H9 (cell line): ENCODE data around the gene URI1. TPM values are rescaled to one million over a fixed set of nuclear protein-coding genes. Genes with fewer than 3 reads are reported as not detected.

ENCODE experiments used
- DNase-seq: peaks from one replicate; pipeline ENCODE4 v3.0.0-alpha.2; 2017
- H2AFZ ChIP-seq: one replicate; pipeline ENCODE4 v1.6.1; 2013; ENCODE audit warnings: mild to moderate bottlenecking, low read length, control low read depth, moderate library complexity
- H2AK5ac ChIP-seq: 2 replicates; pipeline ENCODE4 v1.6.1; 2013; ENCODE audit warnings: low read length, control low read depth, mixed read lengths; ENCODE audit not compliant: insufficient read length
- H2BK120ac ChIP-seq: one replicate; pipeline ENCODE4 v1.6.1; 2013; ENCODE audit warnings: low read depth, mild to moderate bottlenecking, low read length, control low read depth, inconsistent platforms; ENCODE audit not compliant: poor library complexity, severe bottlenecking
- H2BK12ac ChIP-seq: 2 replicates; pipeline ENCODE4 v1.6.1; 2013; ENCODE audit warnings: low read length, control low read depth, mixed read lengths, low read depth; ENCODE audit not compliant: insufficient read length
- H2BK15ac ChIP-seq: 2 replicates; pipeline ENCODE4 v1.6.1; 2013; ENCODE audit warnings: low read depth, low read length, control low read depth
- H2BK20ac ChIP-seq: one replicate; pipeline ENCODE4 v1.6.1; 2013; ENCODE audit warnings: low read depth, mild to moderate bottlenecking, low read length, control low read depth, inconsistent platforms; ENCODE audit not compliant: poor library complexity, severe bottlenecking
- H2BK5ac ChIP-seq: 2 replicates; pipeline ENCODE4 v1.6.1; 2013; ENCODE audit warnings: low read length, control low read depth, mixed read lengths; ENCODE audit not compliant: insufficient read length
- H3K14ac ChIP-seq: 2 replicates; pipeline ENCODE4 v1.6.1; 2013; ENCODE audit warnings: low read length, control low read depth; ENCODE audit not compliant: insufficient read depth
- H3K18ac ChIP-seq: 2 replicates; pipeline ENCODE4 v1.6.1; 2013; ENCODE audit warnings: low read depth, mild to moderate bottlenecking, mixed read lengths, low read length, control low read depth; ENCODE audit not compliant: insufficient read length
- H3K23ac ChIP-seq: 2 replicates; pipeline ENCODE4 v1.6.1; 2013; ENCODE audit warnings: low read length, control low read depth, mixed read lengths, low read depth; ENCODE audit not compliant: insufficient read length
- H3K23me2 ChIP-seq: 2 replicates; pipeline ENCODE4 v1.6.1; 2013; ENCODE audit warnings: low read depth, mild to moderate bottlenecking, mixed read lengths, low read length, control low read depth; ENCODE audit not compliant: insufficient read length, poor library complexity, severe bottlenecking
- H3K27ac ChIP-seq: 2 replicates; pipeline ENCODE4 v1.5.1; 2013; ENCODE audit warnings: low read length, control low read depth, mixed read lengths, low read depth; ENCODE audit not compliant: insufficient read length
- H3K27me3 ChIP-seq: 2 replicates; pipeline ENCODE4 v1.6.1; 2013; ENCODE audit warnings: low read length, control low read depth, inconsistent platforms; ENCODE audit not compliant: insufficient read depth
- H3K4ac ChIP-seq: 2 replicates; pipeline ENCODE4 v1.6.1; 2013; ENCODE audit warnings: low read depth, mild to moderate bottlenecking, control low read depth, inconsistent platforms, low read length, moderate library complexity
- H3K4me1 ChIP-seq: 2 replicates; pipeline ENCODE4 v1.6.1; 2013; ENCODE audit warnings: low read length, control low read depth, inconsistent platforms; ENCODE audit not compliant: insufficient read depth
- H3K4me2 ChIP-seq: 2 replicates; pipeline ENCODE4 v1.6.1; 2013; ENCODE audit warnings: low read length, control low read depth, mixed read lengths; ENCODE audit not compliant: insufficient read length, insufficient read depth
- H3K56ac ChIP-seq: 2 replicates; pipeline ENCODE4 v1.6.1; 2013; ENCODE audit warnings: low read depth, mild to moderate bottlenecking, mixed read lengths, low read length, control low read depth; ENCODE audit not compliant: insufficient read length
- H3K79me1 ChIP-seq: 2 replicates; pipeline ENCODE4 v1.6.1; 2013; ENCODE audit warnings: low read depth, mild to moderate bottlenecking, moderate library complexity, low read length, control low read depth, inconsistent platforms; ENCODE audit not compliant: insufficient read depth, poor library complexity, severe bottlenecking
- H3K79me2 ChIP-seq: 2 replicates; pipeline ENCODE4 v1.6.1; 2013; ENCODE audit warnings: low read length, control low read depth, inconsistent platforms; ENCODE audit not compliant: insufficient read depth
- H3K9ac ChIP-seq: 2 replicates; pipeline ENCODE4 v1.6.1; 2013; ENCODE audit warnings: low read length, control low read depth, mixed read lengths; ENCODE audit not compliant: insufficient read length; ENCODE audit errors: extremely low read depth
- H3K9me3 ChIP-seq: one replicate; pipeline ENCODE4 v1.6.1; 2013; ENCODE audit warnings: low read depth, low read length, inconsistent platforms; ENCODE audit not compliant: control insufficient read depth
- H3T11ph ChIP-seq: one replicate; pipeline ENCODE4 v1.6.1; 2013; ENCODE audit warnings: mild to moderate bottlenecking, low read length, control low read depth, inconsistent platforms
- H4K20me1 ChIP-seq: one replicate; pipeline ENCODE4 v1.6.1; 2013; ENCODE audit not compliant: control insufficient read depth, insufficient read length, insufficient read depth
- H4K5ac ChIP-seq: 2 replicates; pipeline ENCODE4 v1.6.1; 2013; ENCODE audit warnings: low read depth, mild to moderate bottlenecking, mixed read lengths, low read length, control low read depth; ENCODE audit not compliant: insufficient read length
- H4K8ac ChIP-seq: replicated peaks from 2 replicates; pipeline ENCODE4 v1.6.1; 2013; ENCODE audit warnings: low read length, control low read depth, mixed read lengths, low read depth; ENCODE audit not compliant: insufficient read length
- H4K91ac ChIP-seq: 2 replicates; pipeline ENCODE4 v1.6.1; 2013; ENCODE audit warnings: low read depth, mild to moderate bottlenecking, moderate library complexity, mixed read lengths, low read length, control low read depth; ENCODE audit not compliant: insufficient read length
- H3K27ac Mint-ChIP-seq, 3 experiments: 2 replicates in 2 of 3; 3 replicates in 1 of 3; pipeline ENCODE4 v1.8.0; 2020 to 2021; ENCODE audit warnings: mixed read lengths in 3 of 3, mild to moderate bottlenecking in 1 of 3, moderate library complexity in 1 of 3
- H3K27me3 Mint-ChIP-seq: 2 replicates; pipeline ENCODE4 v1.8.0; 2021; ENCODE audit warnings: low read depth, mild to moderate bottlenecking, moderate library complexity, mixed read lengths
- H3K36me3 Mint-ChIP-seq, 3 experiments: 2 replicates in 2 of 3; 3 replicates in 1 of 3; pipeline ENCODE4 v1.8.0; 2020 to 2021; ENCODE audit warnings: low read depth in 3 of 3, mixed read lengths in 3 of 3; ENCODE audit not compliant: insufficient read depth in 1 of 3
- H3K4me1 Mint-ChIP-seq, 2 experiments: 2 replicates each; pipeline ENCODE4 v1.8.0; 2020; ENCODE audit warnings: mixed read lengths in 2 of 2
- H3K4me3 Mint-ChIP-seq, 2 experiments: 2 replicates in 1 of 2; 3 replicates in 1 of 2; pipeline ENCODE4 v1.8.0; 2020 to 2021; ENCODE audit warnings: mild to moderate bottlenecking in 2 of 2, mixed read lengths in 2 of 2, moderate library complexity in 1 of 2
- H3K9me3 Mint-ChIP-seq, 2 experiments: 2 replicates in 1 of 2; 3 replicates in 1 of 2; pipeline ENCODE4 v1.8.0; 2020; ENCODE audit warnings: mild to moderate bottlenecking in 2 of 2, mixed read lengths in 2 of 2, moderate library complexity in 1 of 2
- WGBS: extraction: QIAGEN DNeasy Blood & Tissue Kit; methylation state at CpG from one replicate; pipeline ENCODE4 v1.1.7; 2013; ENCODE audit warnings: missing lambda C conversion rate, low lambda C conversion rate, mixed read lengths; ENCODE audit not compliant: insufficient read length; ENCODE audit errors: extremely low coverage; 5-methylcytosine and 5-hydroxymethylcytosine counted together
- total RNA-seq: library from RNA; stranded (reverse); gene quantifications from 2 replicates; pipeline ENCODE4 v1.2.1, GENCODE V29; 2021
- TF ChIP-seq, protein P1 (sequence below): fragments of 200-600 bp; sonication (generic); conservative IDR thresholded peaks from 3 replicates; pipeline ENCODE4 v1.8.0; 2021; ENCODE audit warnings: antibody characterized with exemption, mild to moderate bottlenecking

The URI1 gene
- total RNA-seq, 1 experiment from 2014 or later = 54.3 TPM

DNA sequence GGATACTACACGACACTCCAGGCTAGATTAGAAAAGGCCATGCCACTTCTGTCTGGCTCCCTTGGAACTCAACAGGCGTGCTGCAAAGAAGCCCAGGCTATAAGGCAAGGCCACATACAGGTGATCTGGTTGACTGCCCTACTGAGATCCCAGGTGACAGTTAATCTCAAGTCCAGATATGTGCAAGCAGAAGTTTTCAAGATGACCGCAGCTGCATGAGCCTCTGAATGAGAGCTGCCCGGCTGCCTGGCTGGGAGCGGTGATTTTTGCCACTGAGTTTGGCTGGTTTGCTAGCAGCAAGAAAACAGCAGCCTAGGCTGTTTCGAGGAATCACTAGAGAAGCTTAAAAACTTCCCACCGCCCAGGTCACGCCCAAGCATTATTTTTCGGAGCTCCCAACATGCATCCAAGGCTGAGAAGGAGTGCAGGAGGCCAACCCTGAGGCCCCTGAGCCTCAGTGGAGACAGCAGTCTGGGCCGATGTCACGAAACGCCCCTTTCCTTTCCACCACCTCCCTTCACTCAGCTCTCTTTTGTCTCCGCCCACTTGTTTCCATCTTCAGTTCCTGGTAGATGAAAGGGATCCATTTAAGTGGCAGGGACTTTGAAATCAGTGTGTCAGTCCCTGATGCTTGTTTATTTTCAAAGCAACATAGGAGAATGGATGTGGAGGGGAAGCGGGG is 14.0 kb upstream of the URI1 start:
- Histone ChIP-seq H3K27me3 (no peaks in the 10 kb centered on the region), H4K91ac (no peak overlapping the region), H3T11ph (no peak overlapping the region), H3K14ac (no peak overlapping the region), H4K8ac (no peak overlapping the region), H3K9ac (no peak overlapping the region), H2BK5ac (no peak overlapping the region), H3K4me2 (no peak overlapping the region), H2BK20ac (no peak overlapping the region), H3K79me2 (no peaks in the 10 kb centered on the region), H2BK12ac (no peak overlapping the region), H3K56ac (no peak overlapping the region), H3K4me1 (no peaks in the 10 kb centered on the region), H3K23ac (no peak overlapping the region), H3K23me2 (no peaks in the 10 kb centered on the region), H3K27ac (no peak overlapping the region), H3K79me1 (no peaks in the 10 kb centered on the region), H2BK120ac (no peak overlapping the region), H2AK5ac (no peak overlapping the region), H2BK15ac (no peak overlapping the region), H3K9me3 (no peaks in the 10 kb centered on the region), H2AFZ (no peak overlapping the region), H4K5ac (no peak overlapping the region), H3K18ac (no peak overlapping the region), H3K4ac (no peak overlapping the region), H4K20me1 (no peaks in the 10 kb centered on the region)
- Mint-ChIP-seq H3K27me3 (peaks cover 6% of the 10 kb centered on the region), H3K27ac (peak overlapping the region in 1 of 3 experiments; percentile 37; a peak in 1 of 7 replicates), H3K4me3 (no peak overlapping the region), H3K9me3 (peaks cover 0 to 3% of the 10 kb centered on the region in 2 experiments; a peak in 1 of 5 replicates), H3K4me1 (peaks cover 10 to 23% of the 10 kb centered on the region in 2 experiments), H3K36me3 (no peaks in the 10 kb centered on the region)
- peak; percentile 63 for DNase-seq
- no CpG with 5 or more reads among the region's 14 CpGs for WGBS
- TF ChIP-seq, protein P1, sequence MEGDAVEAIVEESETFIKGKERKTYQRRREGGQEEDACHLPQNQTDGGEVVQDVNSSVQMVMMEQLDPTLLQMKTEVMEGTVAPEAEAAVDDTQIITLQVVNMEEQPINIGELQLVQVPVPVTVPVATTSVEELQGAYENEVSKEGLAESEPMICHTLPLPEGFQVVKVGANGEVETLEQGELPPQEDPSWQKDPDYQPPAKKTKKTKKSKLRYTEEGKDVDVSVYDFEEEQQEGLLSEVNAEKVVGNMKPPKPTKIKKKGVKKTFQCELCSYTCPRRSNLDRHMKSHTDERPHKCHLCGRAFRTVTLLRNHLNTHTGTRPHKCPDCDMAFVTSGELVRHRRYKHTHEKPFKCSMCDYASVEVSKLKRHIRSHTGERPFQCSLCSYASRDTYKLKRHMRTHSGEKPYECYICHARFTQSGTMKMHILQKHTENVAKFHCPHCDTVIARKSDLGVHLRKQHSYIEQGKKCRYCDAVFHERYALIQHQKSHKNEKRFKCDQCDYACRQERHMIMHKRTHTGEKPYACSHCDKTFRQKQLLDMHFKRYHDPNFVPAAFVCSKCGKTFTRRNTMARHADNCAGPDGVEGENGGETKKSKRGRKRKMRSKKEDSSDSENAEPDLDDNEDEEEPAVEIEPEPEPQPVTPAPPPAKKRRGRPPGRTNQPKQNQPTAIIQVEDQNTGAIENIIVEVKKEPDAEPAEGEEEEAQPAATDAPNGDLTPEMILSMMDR = no peak
